HG03025 (cell line): ENCODE results near the gene DSCAML1.

Source experiments
- ATAC-seq: cut with Tn5 transposase; IDR thresholded peaks from one replicate; pipeline ENCODE4 v1.9.1; 2021; ENCODE audit warnings: mild to moderate bottlenecking, moderate library complexity; ENCODE audit not compliant: unreplicated experiment, low FRiP score

DSCAML1 gene

DNA sequence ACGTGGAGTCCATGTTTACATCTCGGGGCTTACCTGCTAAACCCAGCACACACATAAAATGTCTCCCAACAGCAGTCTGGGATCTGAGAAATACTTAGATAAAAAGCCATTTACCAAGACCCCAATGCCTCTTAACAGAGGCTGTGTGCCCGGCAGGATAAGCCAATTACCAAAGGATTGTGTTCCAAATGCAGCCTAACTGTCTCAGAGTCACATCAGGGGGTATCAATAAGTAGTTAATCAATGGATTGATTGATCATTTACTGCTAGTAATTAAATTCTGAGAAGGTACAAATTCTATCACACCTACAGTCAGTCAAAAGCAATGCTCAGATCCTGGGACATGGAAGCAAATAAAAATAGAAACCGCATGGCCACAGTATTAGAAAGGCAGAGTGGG lies 125.6 kb downstream of the DSCAML1 start:
- ATAC-seq, result no peak

GRCh38 chr11:117670924-117671323 lies 126.1 kb downstream of the DSCAML1 start:
- ATAC-seq, result no peak

DNA sequence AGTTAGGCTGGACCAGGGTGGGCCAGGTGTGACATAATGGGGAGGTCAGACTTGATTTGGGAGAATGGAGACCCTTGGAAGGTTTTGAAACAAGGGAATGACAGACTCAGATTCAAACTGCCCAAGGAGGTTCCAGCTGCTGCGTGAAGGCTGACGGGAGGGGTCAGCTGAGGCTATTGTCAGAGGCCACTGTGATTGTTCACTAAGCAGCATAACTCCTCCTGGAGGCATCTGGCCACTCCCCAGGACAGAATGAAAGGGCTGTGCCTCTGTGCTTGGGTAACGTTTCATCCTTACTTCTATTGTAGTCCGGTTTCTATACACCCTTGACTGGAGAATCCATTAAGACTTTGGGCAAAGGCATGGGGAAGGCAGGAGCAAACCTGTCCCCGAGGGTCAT lies 126.6 kb downstream of the DSCAML1 start:
- ATAC-seq, result no peak

DNA sequence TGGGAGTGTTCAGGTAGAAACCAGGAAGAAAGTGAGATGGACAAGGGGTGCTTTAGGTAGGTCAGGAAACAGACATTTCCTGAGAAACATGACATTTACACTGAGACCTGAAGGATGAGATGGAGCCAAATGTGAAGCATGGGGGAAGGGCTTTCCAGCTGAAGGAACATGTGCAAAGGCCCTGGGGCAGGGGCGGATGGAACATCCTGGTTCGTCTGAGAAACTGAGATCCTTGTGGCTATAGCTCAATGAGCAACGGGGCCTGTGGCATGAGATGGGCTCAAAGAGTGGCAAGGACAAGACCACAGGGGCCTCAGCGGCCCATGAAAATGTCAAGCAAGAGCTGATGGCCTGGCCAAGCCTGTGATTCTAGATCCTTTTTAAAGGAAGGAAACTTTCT lies 127.4 kb downstream of the DSCAML1 start:
- no peak for ATAC-seq

DNA sequence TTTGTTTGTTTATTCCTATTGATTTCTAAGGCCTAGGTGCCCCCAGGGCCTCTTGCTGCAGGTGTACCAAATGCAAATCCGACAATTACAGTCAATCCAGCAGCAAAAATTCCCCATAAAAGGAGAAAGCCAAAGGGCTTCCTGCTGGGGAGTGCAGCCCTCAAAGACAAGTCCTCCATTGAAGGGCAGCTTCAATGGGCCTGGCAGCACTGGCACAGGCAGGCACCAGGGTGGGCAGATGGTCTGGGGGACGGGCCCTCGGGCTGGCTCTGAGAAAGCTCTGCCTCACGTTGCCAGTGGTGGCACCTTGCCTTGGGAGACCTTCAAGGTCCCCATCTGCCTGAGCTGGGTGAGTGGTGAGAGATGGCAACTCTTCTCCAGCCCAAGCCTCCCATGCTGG lies 128.0 kb downstream of the DSCAML1 start:
- no peak for ATAC-seq

- ATAC-seq, result no peak
Measured at GRCh38 chr11:117668321-117668751, 128.7 kb downstream of the DSCAML1 start.

GRCh38 chr11:117664897-117665296 lies 132.1 kb downstream of the DSCAML1 start:
- ATAC-seq, result no peak

GRCh38 chr11:117663821-117664220 lies 133.2 kb downstream of the DSCAML1 start:
- no peak for ATAC-seq

GRCh38 chr11:117663414-117663813 lies 133.6 kb downstream of the DSCAML1 start:
- no peak for ATAC-seq

DNA sequence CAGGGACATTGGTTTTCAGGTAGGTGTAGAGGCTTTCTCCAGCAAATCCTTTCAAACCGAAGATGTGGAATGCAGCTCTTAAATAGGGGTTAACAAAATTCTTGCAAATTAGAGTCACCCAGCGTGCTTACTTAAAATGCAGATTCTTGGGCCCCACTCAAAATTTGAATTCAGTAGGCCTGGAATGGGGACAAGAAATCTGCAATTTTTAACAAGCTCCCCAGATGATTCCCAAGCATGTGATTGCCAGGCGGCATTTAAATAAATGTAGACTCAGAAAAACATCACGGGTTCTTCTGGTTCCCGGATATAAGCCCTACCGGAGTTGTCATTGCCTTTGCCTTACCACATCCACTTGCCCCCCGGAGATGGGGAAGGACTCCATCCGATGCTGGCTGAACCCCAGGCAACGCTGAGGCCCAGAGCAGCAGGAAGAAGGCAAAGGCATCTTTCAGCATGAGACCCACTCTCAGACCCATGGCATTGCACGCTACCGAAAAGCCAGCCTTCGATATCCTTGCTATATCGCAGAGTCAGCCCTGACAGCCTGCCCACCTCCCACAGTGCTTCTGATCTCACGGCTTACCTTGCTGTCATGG lies 134.2 kb downstream of the DSCAML1 start:
- ATAC-seq, result no peak

- no peak for ATAC-seq
Measured at GRCh38 chr11:117662255-117662654, 134.8 kb downstream of the DSCAML1 start.

DNA sequence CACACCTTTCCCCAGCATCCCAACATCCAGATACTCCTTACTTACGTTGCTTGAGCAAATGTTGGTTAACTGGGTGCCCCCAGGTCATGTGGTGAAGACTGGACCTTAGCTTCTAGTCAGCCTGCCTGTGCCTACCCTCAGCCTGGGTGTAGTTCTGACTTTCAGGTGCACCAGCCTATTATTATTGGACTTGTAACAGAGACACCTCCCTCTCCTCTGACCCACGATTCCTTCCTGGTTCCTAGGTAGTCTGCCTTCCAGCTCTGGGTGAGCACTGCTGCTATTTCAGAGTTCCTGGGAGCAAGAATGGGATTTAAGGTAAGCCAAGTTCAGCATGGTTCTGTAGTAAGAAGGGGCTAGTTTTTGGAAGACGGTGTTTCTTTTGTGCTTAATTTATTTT lies 138.2 kb downstream of the DSCAML1 start:
- ATAC-seq, result no peak

DNA sequence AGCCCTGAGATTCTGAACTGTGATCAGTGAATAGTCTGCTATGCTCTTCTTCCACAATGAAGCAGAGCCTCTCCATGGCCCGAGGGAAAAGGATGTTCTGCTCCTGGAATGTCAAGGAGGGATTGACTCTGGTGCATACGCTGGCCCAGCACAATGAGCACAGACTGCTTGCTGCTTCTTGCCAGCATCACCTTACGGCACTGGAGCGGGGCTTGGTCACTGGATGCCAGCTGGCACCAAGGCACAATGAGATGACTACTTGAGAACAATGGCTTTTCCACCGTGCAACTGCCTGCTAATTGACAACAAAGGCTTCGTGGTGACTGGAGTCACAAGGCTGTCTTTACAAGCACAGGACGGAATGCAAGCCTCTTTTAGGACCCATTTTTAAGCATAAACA lies 139.2 kb downstream of the DSCAML1 start:
- ATAC-seq, result no peak

DNA sequence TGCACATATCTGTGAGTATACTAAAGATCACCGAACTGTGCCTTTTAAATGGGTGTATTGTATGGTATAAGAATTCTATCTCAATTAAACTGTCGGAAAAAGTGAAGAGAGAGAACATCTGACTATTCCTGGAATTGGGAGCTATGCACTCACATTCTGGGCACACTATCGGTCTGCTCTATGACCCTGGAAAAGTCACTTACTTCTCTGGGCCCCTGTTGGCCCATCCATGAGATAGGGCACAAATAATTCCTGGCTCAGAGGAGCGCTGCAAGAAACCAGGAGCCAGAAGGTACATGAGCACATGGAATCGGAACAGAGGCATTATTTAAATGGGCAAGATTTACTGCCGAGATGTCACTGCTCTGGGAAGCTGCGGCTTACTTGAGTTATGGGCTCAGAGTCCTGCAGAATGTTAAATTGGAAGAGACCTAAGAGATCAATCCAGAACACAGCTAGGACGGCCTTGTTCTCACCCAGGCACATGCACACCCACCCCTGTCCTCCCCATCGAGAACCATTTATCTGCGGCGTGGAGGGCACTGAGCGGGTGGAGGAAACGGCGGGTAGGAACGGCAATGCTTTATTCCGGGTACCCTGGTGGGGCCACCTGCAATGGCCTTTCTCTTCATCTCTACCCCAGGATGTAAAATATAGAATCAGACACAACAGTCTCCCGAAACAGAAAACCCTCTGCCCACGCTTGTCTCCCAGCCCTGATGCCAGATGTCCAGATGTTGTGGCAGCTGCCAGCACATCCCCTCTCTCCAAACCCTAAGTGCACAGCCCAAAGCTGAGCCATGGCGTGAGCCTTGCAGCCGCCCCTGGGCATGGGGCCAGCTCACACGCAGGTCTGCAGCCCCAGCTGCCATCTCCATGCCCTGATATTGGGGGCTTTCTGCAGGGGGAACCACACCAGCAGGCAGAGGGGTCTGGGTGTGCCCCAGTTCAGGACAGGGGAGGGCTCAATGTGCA lies 142.4 kb downstream of the DSCAML1 start:
- no peak for ATAC-seq

GRCh38 chr11:117652521-117652920 lies 144.5 kb downstream of the DSCAML1 start:
- ATAC-seq, result no peak

DNA sequence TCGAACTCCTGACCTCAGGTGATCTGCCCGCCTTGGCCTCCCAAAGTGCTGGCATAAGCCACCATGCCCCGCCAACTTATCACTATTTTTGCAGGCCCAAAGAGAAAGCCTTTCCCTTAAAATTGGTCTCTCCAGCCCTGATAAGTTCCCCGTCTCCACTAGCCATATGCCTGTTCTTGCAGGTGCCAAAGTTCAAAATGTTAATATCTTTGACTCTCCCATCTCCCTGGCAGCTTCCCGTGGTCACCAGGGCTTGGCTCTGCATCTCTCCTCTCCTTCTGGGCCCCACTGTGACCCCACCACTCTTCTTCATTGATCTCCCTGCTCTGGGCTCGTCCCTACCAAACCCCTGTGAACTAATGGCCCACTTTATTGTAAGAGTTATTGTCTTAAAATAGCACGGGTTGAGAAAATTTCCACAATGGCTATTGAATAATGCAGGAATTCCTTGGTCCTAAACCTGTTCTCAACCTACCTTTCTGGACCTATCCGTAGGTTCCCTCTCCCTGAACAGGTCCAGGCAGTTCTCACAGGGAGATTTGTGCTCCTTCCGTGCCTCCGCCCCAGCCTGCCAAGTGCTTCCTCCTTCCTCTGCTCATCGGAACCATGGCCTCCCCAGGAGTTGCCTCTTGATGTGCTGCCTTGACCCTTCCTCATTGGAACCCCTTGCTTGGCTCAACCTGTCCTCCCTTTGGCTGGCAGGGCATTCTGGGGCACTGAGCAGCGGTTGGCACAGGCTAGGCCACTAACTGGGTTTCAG lies 147.5 kb downstream of the DSCAML1 start:
- no peak for ATAC-seq

GRCh38 chr11:117647872-117648271 lies 149.1 kb downstream of the DSCAML1 start:
- no peak for ATAC-seq

DNA sequence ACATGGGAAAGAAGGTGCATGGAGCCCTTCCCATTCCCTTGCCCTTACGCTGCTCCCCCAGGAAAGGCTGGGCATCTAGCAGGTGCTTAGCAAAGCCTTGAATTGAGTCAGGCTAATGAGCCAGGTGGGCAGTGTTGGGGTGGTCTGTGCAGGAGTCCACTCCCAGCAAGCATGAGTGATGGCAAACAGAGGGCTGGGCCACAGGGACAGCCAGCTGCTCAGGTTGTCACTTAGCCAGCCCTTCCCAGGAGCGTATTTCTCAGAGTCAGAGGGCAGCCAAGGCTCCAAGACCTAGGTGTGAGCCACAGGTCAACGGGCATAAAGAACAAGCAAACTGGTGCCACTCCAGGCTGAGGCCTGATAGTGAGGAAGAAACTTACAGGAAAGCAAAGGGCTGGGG lies 149.8 kb downstream of the DSCAML1 start:
- no peak for ATAC-seq

DNA sequence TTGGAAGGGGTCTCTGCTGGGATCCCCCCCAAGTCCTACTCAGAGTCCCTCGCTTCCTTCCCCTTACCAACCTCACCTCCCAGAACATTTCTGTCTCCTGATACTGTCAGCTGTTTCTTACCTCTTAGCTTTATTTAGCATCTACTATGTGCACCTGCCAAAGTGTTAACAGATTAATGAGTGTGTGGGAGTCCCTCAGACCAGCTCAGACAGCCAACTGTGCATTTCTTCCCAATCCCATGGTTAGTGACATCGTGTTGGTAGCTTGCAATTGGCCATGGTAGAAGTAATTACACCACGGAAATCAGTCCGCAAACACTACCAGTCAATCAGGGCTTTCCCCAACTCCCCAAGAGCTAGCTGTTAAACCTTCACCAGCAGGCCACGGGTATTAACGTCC lies 150.6 kb downstream of the DSCAML1 start:
- no peak for ATAC-seq

DNA sequence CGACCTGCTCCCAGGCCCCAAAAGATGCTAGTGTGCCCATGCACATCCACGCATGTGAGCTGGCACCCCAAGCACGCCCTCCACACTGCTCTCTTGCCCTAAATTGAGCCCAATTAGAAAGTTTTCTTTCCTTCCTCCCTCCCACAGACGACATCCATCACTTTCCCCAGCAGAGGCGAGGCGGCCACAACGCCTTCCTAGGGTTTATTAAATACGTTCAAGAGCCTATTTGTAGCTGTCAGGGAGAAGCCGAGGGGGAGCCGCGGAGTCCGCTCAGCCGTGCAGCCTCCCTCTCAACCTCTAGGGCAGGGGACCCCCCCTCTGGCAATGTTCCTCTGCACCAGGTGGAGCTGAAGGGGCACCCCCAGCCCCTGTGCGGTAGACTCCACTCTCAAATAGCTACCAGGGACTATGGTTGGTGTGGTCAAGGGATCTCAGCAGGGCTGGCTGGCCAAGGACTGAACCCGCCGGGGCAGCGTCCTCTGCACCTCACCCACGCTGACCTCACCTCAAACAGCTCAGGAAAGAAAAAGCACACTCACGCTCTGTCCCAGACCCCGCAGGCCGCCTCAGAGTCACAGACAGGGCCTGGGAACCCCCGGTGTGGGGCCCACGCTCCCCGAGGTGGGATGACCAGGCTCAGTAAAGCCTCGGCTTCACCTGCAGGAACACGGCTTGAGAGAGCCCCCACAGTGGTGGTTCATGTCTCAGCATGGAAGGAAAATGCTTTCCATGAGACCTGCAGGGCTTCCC lies 152.4 kb downstream of the DSCAML1 start:
- ATAC-seq, result no peak
